Activated T-helper 1 cell treated with anti-CD3 and anti-CD28 coated beads, Interleukin-2, amount 50 U/mL, for 16 hours (primary cell): ENCODE results near the gene KCTD2.
A peak's percentile ranks its signal among the peaks of the same experiment; 100 is the strongest.

Source experiments
- DNase-seq, 2 donors: peaks; one replicate each; pipeline ENCODE4 v3.0.0-alpha.2; 2020; ENCODE audit warnings: low read depth in 1 of 2, low spot score in 1 of 2

The KCTD2 gene

GRCh38 chr17:75096082-75096625 is 49.1 kb downstream of the KCTD2 start:
- no peak for DNase-seq

GRCh38 chr17:75097865-75098264 is 50.8 kb downstream of the KCTD2 start:
- DNase-seq, result no peak

DNA sequence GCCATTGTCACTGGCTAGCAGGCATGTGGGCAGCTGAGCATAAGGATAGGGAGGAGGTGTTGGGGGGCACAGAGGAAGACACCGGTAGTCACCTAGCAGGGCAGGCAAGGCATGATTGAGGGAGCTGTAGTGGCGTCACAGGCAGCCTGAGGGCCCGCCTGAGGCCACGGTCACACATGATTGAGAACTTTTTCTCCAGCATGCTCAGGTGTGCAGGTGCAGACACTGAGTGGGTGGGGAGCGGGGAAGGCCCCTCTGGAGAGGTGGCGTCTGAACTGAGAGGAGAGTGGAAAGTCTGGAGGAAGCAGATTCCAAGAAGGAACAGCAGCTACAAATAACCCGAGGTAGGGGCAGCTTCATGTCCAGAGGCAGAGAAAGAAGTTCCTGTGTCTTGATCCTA is 51.8 kb downstream of the KCTD2 start:
- no peak for DNase-seq

DNA sequence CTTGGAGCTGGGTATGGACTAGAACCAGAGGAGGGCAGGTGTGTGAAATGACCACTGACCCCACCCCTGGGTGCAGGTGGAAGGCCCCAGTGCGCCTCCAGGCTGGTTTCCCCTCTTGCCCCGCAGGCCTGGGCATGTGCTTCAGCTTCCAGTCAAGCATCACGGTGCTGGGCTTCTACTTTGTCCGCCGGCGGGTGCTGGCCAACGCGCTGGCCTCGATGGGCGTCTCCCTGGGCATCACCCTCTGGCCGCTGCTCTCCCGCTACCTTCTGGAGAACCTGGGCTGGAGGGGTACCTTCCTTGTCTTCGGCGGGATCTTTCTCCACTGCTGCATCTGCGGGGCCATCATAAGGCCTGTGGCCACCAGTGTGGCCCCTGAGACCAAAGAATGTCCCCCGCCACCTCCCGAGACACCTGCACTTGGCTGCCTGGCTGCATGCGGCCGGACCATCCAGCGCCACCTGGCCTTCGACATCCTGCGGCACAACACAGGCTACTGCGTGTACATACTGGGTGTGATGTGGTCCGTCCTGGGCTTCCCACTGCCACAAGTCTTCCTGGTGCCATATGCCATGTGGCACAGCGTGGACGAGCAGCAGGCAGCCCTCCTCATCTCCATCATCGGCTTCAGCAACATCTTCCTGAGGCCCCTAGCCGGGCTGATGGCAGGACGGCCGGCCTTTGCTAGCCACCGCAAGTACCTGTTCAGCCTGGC is 53.0 kb downstream of the KCTD2 start:
- DNase-seq, result no peak

- no peak for DNase-seq
Measured at GRCh38 chr17:75102385-75102821, 55.4 kb downstream of the KCTD2 start.

DNA sequence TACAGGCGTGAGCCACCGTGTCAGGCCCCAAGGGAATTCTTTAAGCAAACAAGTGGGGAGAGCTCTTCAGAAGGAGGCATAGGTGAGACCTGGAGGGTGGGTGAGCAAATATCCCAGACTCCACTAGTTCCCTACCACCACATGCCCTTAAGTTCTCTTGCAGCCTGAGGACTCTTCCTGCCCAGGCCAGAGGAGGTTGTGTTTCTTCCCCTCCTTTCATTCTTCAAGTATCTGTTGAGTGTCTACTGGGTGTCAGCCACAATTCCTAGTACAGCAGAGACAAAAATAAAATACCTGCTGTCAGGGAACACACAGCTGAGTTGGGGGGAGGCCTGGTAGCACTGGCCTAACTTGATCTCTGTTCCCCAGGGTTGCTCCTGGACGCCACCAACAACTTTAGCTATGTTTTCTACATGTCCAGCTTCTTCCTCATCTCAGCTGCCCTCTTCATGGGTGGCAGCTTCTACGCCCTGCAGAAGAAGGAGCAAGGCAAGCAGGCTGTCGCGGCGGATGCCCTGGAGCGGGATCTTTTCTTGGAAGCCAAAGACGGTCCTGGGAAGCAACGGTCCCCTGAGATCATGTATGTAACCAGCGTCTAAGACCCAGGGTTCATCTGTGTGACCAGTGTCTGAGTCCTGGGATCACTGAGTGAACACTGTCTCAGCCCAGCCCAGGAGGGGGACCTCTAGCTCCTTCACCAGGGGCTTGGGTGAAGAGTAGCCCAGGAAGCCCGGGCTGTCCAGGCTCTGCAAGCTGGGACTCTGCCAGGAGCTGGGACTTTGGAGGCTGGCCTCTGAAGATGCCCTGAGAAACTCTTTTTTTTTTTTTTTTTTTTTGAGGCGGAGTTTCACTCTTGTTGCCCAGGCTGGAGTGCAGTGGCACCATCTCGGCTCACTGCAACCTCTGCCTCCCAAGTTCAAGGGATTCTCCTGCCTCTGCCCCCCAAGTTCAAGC is 56.9 kb downstream of the KCTD2 start:
- no peak for DNase-seq

DNA sequence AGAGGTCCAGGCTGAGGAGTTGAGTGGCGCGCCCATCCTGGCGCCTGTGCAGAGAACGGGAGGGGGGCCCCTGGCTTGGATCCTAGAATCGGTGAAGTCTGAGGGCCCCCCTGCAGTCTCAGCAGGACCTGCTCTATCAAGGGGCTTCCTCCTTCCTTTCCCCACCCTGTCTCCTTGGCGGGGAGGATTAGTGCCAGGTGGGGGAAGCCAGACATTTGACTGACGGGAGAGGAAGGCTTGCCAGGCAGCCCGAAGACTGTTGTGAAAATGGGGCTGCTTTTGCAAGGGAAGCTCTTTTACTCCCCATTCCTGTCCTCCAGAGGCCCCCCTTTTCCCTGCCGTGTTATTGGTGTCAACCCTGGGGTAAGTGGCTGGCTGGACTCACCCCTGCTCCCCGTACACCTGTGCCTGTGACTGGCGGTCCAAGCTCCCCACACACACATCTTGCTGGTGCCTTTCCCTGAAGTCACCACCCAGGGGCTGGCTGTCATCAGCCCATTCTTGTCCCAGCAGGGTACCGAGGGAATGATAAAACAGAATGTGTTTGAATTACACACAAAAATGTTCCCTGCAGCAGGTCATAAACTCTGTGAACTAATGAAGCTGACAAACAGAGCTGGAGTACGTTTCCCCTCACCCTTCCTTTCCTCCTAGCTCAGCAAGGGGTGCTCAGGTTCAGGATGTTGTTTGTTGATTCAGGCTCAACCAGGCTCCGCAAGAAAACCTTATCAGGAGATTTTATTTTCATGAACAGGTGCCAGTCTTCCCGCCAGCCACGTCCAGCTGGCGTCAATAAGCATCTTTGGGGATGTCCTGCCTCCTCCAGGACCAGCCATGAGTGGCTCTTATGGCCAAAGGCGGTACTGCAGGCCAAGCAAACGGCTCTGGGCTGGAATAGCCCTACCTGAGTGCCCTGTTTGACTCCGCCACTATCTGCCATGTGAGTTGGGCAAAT is 58.4 kb downstream of the KCTD2 start:
- no peak for DNase-seq

- DNase-seq, result no peak
Measured at GRCh38 chr17:75108193-75108592, 61.2 kb downstream of the KCTD2 start.

DNA sequence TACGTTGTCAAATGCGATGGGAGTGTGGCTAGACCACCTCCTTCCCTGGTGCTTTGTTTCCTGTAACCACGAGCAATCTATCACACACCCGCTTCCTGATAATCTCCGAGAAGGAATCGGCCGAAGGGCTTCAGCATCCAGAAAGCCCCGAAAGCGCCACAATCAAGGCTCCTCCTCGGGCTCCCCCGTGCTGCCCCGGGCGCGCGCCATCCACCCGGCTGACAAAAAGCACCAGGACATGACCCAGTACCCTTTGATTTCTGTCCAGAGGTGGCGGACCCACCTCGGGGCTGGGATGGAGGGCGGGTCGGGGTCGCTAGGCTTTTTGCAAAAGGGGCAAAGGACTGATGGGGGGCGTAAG is 62.0 kb downstream of the KCTD2 start:
- no peak for DNase-seq

DNA sequence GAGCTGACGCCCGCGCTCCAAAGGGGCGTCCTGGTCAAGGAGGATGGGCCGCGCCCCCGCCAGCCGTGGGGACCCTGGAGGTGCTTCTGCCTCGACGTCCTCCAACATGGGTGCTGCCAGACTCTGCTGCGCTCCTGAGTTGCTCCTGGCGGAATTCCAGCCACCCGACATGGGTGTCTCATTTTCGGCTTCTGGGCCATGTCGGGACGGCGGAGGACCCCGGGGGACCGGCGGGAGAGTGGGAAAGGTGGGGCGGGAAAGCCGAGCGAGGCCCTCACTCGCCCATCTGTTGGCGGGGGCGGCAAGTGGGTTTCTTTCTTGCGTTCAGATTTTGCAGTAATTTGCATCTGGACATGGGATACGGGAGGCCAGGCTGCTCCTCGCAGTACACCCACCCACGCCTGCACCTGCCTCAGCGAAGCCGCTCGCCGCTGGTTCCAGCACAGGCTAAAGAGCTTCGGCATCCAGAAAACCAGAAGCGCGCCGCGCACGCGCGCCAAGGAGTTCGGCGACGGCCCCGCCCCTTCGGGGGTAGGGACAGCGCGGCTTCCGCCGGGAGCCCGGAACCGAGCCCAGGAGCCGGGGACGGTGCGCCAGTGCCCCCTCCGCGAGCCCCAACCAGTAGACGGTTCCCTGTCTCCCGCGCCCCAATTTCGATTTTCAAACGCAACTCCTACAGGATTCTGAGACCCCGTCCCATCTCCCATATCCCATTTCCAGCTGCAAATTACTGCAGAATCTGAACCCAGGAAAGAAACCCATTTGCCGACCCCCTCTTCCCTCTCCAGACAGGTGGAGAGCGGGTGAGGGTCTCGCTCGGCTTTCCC is 62.6 kb downstream of the KCTD2 start, which contains the start of gene ARMC7:
TSS of gene ARMC7 (plus strand) at position 563 of the 827 bp plus-strand sequence. CDS start 320 bp downstream, outside the sequence.
- DNase-seq, result peak; percentile 83 to 84

DNA sequence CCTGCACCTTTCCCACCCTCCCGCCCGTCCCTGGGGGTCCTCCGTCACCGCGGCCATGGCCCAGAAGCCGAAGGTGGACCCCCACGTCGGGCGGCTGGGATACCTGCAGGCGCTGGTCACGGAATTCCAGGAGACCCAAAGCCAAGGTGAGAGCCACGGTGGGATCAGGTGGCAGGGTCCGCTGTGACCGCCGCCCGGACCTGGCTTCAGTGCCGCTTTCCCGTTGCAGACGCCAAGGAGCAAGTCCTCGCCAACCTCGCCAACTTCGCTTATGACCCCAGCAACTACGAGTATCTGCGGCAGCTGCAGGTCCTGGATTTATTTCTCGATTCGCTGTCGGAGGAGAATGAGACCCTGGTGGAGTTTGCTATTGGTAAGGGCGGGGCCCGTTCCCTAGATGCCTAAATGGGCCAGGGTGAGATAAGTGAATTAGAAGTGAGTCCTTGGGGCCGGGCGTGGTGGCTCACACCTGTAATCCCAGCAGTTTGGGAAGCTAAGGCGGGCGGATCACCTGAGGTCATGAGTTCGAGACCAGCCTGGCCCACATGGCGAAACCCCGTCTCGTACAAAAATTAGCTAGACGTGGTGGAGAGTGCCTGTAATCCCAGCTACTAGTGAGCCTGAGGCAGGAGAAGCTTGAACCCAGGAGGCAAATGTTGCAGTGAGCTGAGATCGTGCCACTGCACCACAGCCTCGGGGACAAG is 63.4 kb downstream of the KCTD2 start:
- DNase-seq, result no peak

DNA sequence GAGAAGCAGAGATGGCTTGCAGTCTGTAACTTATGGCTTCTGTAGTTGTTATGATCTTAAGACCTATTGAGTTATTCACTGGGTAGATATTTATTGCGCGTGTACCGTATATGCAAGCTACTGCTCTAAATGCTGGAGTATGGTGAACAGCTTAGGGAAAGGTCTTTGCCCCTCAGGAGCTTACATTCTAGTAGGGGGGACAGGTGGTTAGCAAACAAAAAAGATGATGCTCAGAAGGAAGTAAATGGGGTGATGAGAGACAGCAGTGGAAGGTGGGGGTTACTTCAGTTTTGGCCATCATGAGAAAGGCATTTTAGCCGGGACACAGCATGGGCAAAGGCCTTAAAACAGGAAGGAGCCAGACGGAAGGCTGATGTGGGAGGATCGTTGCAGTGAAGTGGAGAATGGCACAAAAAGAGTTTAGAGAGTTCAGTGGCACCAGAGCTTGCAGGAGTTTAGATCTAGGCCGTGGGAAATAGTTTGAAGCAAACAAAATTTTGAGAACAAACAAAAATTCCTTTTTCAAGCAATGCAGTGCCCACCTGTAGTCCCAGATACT is 64.8 kb downstream of the KCTD2 start:
- DNase-seq, result no peak

- peak; percentile 76 to 83 for DNase-seq
Measured at GRCh38 chr17:75113798-75114551, 67.0 kb downstream of the KCTD2 start.

- no peak for DNase-seq
Measured at GRCh38 chr17:75114552-75115314, 67.7 kb downstream of the KCTD2 start.
